HT-29 (cell line): ENCODE data around the gene GOLGA1. TPM values are rescaled to one million over a fixed set of nuclear protein-coding genes. Genes with fewer than 3 reads are reported as not detected.
"Not testable (repeated sequence)": the region's sequence is repeated elsewhere in the genome, so short reads cannot be mapped to it uniquely, and the experiment has no call there.

Experiments
- DNase-seq: peaks from one replicate; pipeline ENCODE4 v3.0.0-alpha.2; 2015; ENCODE audit warnings: low spot score
- total RNA-seq: library from RNA; depleted of rRNA; stranded (reverse); fragments of >200 nt; shearing (Covaris generic); gene quantifications from 2 replicates; pipeline ENCODE4 v1.2.3, GENCODE V29; 2014

The GOLGA1 gene
- total RNA-seq, 1 experiment from 2014 or later: 5.0 TPM

- DNase-seq: peak; percentile 1
Measured at GRCh38 chr9:124939944-124940343, 939 bp downstream of the GOLGA1 start.

- no peak for DNase-seq
Measured at GRCh38 chr9:124934290-124934689, 6.6 kb downstream of the GOLGA1 start.

- DNase-seq: no peak
Measured at GRCh38 chr9:124932333-124932732, 8.6 kb downstream of the GOLGA1 start.

GRCh38 chr9:124929464-124929863 lies 11.4 kb downstream of the GOLGA1 start:
- DNase-seq: no peak

- DNase-seq: no peak
Measured at GRCh38 chr9:124928116-124928515, 12.8 kb downstream of the GOLGA1 start.

- DNase-seq: not testable (repeated sequence)
Measured at GRCh38 chr9:124920394-124920793, 20.5 kb downstream of the GOLGA1 start.

GRCh38 chr9:124914753-124915405 lies 26.0 kb downstream of the GOLGA1 start:
- DNase-seq: no peak

- no peak for DNase-seq
Measured at GRCh38 chr9:124913378-124913777, 27.5 kb downstream of the GOLGA1 start.

GRCh38 chr9:124911766-124912165 lies 29.1 kb downstream of the GOLGA1 start:
- DNase-seq: no peak

GRCh38 chr9:124908098-124908497 lies 32.8 kb downstream of the GOLGA1 start:
- no peak for DNase-seq

GRCh38 chr9:124906966-124907365 lies 33.9 kb downstream of the GOLGA1 start:
- no peak for DNase-seq

- no peak for DNase-seq
Measured at GRCh38 chr9:124899845-124900244, 41.0 kb downstream of the GOLGA1 start.

- no peak for DNase-seq
Measured at GRCh38 chr9:124897570-124898460, 43.1 kb downstream of the GOLGA1 start.

- DNase-seq: peak; percentile 47
Measured at GRCh38 chr9:124894741-124895170, 46.1 kb downstream of the GOLGA1 start.

GRCh38 chr9:124894035-124894740 lies 46.7 kb downstream of the GOLGA1 start:
- no peak for DNase-seq

- DNase-seq: no peak
Measured at GRCh38 chr9:124890179-124890578, 50.7 kb downstream of the GOLGA1 start.

GRCh38 chr9:124889006-124889405 lies 51.9 kb downstream of the GOLGA1 start:
- DNase-seq: no peak

- no peak for DNase-seq
Measured at GRCh38 chr9:124887832-124888231, 53.1 kb downstream of the GOLGA1 start.

- no peak for DNase-seq
Measured at GRCh38 chr9:124886866-124887492, 53.9 kb downstream of the GOLGA1 start.

GRCh38 chr9:124886461-124886860 lies 54.4 kb downstream of the GOLGA1 start:
- no peak for DNase-seq

- no peak for DNase-seq
Measured at GRCh38 chr9:124885551-124885950, 55.3 kb downstream of the GOLGA1 start.

GRCh38 chr9:124884376-124884775 lies 56.5 kb downstream of the GOLGA1 start:
- DNase-seq: no peak
